PC-3 (cell line): ENCODE data around the gene MET. TPM values are rescaled to one million over a fixed set of nuclear protein-coding genes. Genes with fewer than 3 reads are reported as not detected.

Experiments used
- ATAC-seq: fragments of 200-7000 bp; cut with Tn5 transposase; 2 replicates; pipeline ENCODE4 v1.9.1; 2020; ENCODE audit warnings: mild to moderate bottlenecking, moderate library complexity
- BruUV-seq: library from RNA; stranded (reverse); fragments of 400-500 nt; replicated peaks from 2 replicates; lab custom pipeline; 2021; lab: Mats Ljungman, UMichigan
- CTCF ChIA-PET: fragments of 300-600 bp; sonication (Branson Sonifier 250); formaldehyde crosslinking; loops from one replicate; lab custom pipeline; 2022; ENCODE audit warnings: antibody characterized with exemption; lab: Charles Lee
- POLR2A ChIA-PET: fragments of 300-600 bp; sonication (Branson Sonifier 250); formaldehyde crosslinking; loops from one replicate; lab custom pipeline; 2022; ENCODE audit warnings: antibody characterized with exemption; ENCODE audit not compliant: unreplicated experiment; lab: Charles Lee
- DNase-seq: peaks from one replicate; pipeline ENCODE4 v3.0.0-alpha.2; 2015
- H2AFZ ChIP-seq: fragments of 300-600 bp; sonication (generic); 2 replicates; pipeline ENCODE4 v1.6.0; 2016; ENCODE audit warnings: antibody characterized with exemption, low read length
- H3F3A ChIP-seq: fragments of 300-600 bp; sonication (generic); one replicate; pipeline ENCODE4 v1.6.0; 2017; ENCODE audit warnings: antibody characterized with exemption, low read length, control low read depth, mild to moderate bottlenecking; ENCODE audit not compliant: unreplicated experiment
- H3K27ac ChIP-seq: fragments of 300-600 bp; sonication (generic); 2 replicates; pipeline ENCODE4 v1.5.1; 2016; ENCODE audit warnings: mild to moderate bottlenecking, low read length
- H3K27me3 ChIP-seq: fragments of 300-600 bp; sonication (generic); 2 replicates; pipeline ENCODE4 v1.6.1; 2016; ENCODE audit warnings: low read length, mixed read lengths
- H3K36me3 ChIP-seq: fragments of 300-600 bp; sonication (generic); 2 replicates; pipeline ENCODE4 v1.6.1; 2016; ENCODE audit warnings: low read depth, mixed run types, low read length, mixed read lengths
- H3K4me1 ChIP-seq: fragments of 300-600 bp; sonication (generic); 2 replicates; pipeline ENCODE4 v1.5.1; 2016; ENCODE audit warnings: low read length; ENCODE audit not compliant: insufficient read depth
- H3K4me2 ChIP-seq: fragments of 300-600 bp; sonication (generic); 2 replicates; pipeline ENCODE4 v1.6.0; 2016; ENCODE audit warnings: low read length
- H3K4me3 ChIP-seq: fragments of 300-600 bp; sonication (generic); 2 replicates; pipeline ENCODE4 v1.5.1; 2016; ENCODE audit warnings: mild to moderate bottlenecking, low read length, mixed read lengths
- H3K79me2 ChIP-seq: fragments of 300-600 bp; sonication (generic); 2 replicates; pipeline ENCODE4 v1.6.1; 2017; ENCODE audit warnings: low read length, mixed read lengths
- H3K9ac ChIP-seq: fragments of 300-600 bp; sonication (generic); 2 replicates; pipeline ENCODE4 v1.6.0; 2016; ENCODE audit warnings: mild to moderate bottlenecking, low read length
- H3K9me2 ChIP-seq: fragments of 300-600 bp; sonication (generic); replicated peaks from 2 replicates; pipeline ENCODE4 v1.6.1; 2016; ENCODE audit warnings: mixed run types, low read length, mixed read lengths
- H3K9me3 ChIP-seq: fragments of 300-600 bp; sonication (generic); 2 replicates; pipeline ENCODE4 v1.6.1; 2016; ENCODE audit warnings: low read length, mixed read lengths
- H4K20me1 ChIP-seq: fragments of 300-600 bp; sonication (generic); 2 replicates; pipeline ENCODE4 v1.6.1; 2016; ENCODE audit warnings: low read length, mixed read lengths
- EZH2 ChIP-seq: fragments of 300-600 bp; sonication (generic); IDR thresholded peaks from one replicate; pipeline ENCODE4 v1.6.1; 2017; ENCODE audit warnings: antibody characterized with exemption, mild to moderate bottlenecking, low read length; ENCODE audit not compliant: unreplicated experiment
- EZH2phosphoT487 ChIP-seq: fragments of 300-600 bp; sonication (generic); IDR thresholded peaks from 2 replicates; pipeline ENCODE4 v1.6.1; 2018; ENCODE audit warnings: mild to moderate bottlenecking, antibody characterized with exemption, low read length, borderline replicate concordance
- intact Hi-C: fragments of 100-400 bp; cut with micrococcal nuclease; formaldehyde crosslinking; loops from 2 replicates; pipeline ENCODE4 v1.9.0; 2023
- total RNA-seq: library from RNA; depleted of rRNA; stranded (reverse); fragments of >200 nt; gene quantifications from 2 replicates; pipeline ENCODE4 v1.2.3, GENCODE V29; 2014
- TF ChIP-seq, protein P1 (sequence below): fragments of 300-600 bp; sonication (generic); conservative IDR thresholded peaks from 2 replicates; pipeline ENCODE4 v1.5.1; 2017; ENCODE audit warnings: antibody characterized with exemption, low read depth, mild to moderate bottlenecking, low read length

MET gene
- total RNA-seq, 1 experiment from 2014 or later, result 118 TPM

DNA sequence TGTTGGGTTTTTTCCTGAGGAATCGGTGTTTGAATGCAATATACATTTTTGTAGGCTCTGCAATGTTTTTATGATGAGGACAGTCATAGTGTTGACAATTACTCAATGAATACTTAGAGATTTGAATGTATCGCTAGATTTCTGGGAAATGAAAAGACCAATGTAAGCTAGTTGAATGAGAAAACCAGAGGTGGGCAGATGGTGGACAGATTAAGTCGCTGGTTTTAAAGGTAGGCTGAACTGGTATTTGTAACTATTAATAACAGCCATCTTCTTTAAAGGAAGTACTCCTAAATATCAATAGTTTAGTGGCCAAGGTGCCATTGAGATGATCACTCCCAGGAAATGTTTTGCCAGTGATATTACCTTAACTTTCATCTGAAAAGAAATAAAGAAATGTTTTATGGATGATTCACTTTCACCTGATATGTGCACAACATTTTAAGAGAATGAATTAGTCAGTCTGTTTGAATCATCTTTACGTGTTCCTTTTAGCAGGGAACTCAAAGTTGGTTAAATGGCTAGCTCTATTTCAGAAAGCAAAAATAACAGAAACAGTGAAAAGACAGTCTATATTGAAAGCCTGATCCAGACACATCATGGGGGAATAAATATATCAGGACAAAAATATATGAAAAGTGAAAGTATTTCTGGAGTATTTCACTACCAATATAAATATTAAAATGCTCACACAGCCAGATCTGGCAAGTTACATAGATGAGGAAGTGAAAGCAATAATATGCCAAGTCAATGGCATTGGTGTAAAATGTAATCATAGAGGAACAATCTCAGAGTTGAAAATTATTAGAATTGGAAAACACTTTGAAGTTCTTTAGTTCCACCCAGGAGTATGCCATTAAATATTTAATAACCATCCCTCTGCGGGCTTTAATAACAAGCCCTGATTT is 20.7 kb downstream of the MET start:
- ChIA-PET POLR2A (interaction anchor here (0.6 kb wide), 3 partner anchors 38 to 480 kb away, joined by 4 to 5 read pairs (median 4); no protein-coding TSS in a partner anchor), CTCF (interaction anchor here (0.6 kb wide), 1 partner anchor 119 kb away, joined by 3 read pairs; no protein-coding TSS in a partner anchor)
- no peaks in the 10 kb centered on the region for H3K9me2 ChIP-seq
- no peaks in the 10 kb centered on the region for H3K27me3 ChIP-seq
- H3K79me2 ChIP-seq, result peaks cover 88% of the 10 kb centered on the region
- BruUV-seq, result TSS peak; percentile 57
- peaks cover 29% of the 10 kb centered on the region for H3F3A ChIP-seq
- peaks cover 64% of the 10 kb centered on the region for H3K4me1 ChIP-seq
- TF ChIP-seq EZH2phosphoT487 (no peak), EZH2 (no peak)
- TF ChIP-seq, protein P1, sequence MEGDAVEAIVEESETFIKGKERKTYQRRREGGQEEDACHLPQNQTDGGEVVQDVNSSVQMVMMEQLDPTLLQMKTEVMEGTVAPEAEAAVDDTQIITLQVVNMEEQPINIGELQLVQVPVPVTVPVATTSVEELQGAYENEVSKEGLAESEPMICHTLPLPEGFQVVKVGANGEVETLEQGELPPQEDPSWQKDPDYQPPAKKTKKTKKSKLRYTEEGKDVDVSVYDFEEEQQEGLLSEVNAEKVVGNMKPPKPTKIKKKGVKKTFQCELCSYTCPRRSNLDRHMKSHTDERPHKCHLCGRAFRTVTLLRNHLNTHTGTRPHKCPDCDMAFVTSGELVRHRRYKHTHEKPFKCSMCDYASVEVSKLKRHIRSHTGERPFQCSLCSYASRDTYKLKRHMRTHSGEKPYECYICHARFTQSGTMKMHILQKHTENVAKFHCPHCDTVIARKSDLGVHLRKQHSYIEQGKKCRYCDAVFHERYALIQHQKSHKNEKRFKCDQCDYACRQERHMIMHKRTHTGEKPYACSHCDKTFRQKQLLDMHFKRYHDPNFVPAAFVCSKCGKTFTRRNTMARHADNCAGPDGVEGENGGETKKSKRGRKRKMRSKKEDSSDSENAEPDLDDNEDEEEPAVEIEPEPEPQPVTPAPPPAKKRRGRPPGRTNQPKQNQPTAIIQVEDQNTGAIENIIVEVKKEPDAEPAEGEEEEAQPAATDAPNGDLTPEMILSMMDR, result no peak
- intact Hi-C loops, result loop anchor here (1.0 kb wide), 4 partner anchors 18 to 85 kb away; no protein-coding TSS in a partner anchor
- H3K36me3 ChIP-seq, result peaks cover 37% of the 10 kb centered on the region
- H4K20me1 ChIP-seq, result no peaks in the 10 kb centered on the region
- peak overlapping the region; percentile 70 for H3K4me2 ChIP-seq
- peak overlapping the region; percentile 89 for H3K27ac ChIP-seq
- ATAC-seq (peak; percentile 52), DNase-seq (peak; percentile 85)
- peak overlapping the region; percentile 34 for H3K4me3 ChIP-seq
- peak overlapping the region; percentile 55 for H3K9ac ChIP-seq
- no peak overlapping the region for H2AFZ ChIP-seq
- H3K9me3 ChIP-seq, result no peaks in the 10 kb centered on the region

DNA sequence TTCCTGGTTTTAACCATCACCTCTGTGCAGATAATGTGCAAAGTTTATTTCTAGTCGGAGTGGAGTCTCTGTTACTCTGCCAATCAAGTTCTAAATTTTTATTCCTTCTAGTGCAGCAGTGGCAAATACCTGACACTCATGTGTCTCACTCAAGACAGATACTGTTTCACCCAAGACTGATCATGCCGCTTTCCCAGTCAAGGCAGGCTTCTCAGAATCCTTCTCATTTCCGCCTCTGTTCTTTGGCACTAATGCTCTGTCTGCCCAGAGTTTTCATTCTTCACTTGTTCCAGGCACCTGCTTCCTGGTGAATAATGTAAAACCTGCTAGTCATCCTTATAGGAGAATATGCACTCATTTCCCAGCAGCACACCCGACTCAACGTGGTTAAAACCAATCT is 24.7 kb downstream of the MET start:
- H2AFZ ChIP-seq, result no peak overlapping the region
- H3F3A ChIP-seq, result peaks cover 15% of the 10 kb centered on the region
- H3K36me3 ChIP-seq, result peaks cover 68% of the 10 kb centered on the region
- ATAC-seq, result no peak
- intact Hi-C loops, result no loop called here
- H3K27me3 ChIP-seq, result no peaks in the 10 kb centered on the region
- H3K4me3 ChIP-seq, result no peak overlapping the region
- H3K9me2 ChIP-seq, result no peaks in the 10 kb centered on the region
- TF ChIP-seq, protein P1, result no peak
- TF ChIP-seq EZH2phosphoT487 (no peak), EZH2 (no peak)
- H3K4me2 ChIP-seq, result no peak overlapping the region
- peaks cover 43% of the 10 kb centered on the region for H3K4me1 ChIP-seq
- H3K9me3 ChIP-seq, result no peaks in the 10 kb centered on the region
- no peaks in the 10 kb centered on the region for H4K20me1 ChIP-seq
- no peak for DNase-seq
- no peak overlapping the region for H3K27ac ChIP-seq
- CTCF ChIA-PET, result no interaction called here
- BruUV-seq, result no TSS peak
- no peak overlapping the region for H3K9ac ChIP-seq
- POLR2A ChIA-PET, result no interaction called here
- peaks cover 91% of the 10 kb centered on the region for H3K79me2 ChIP-seq

DNA sequence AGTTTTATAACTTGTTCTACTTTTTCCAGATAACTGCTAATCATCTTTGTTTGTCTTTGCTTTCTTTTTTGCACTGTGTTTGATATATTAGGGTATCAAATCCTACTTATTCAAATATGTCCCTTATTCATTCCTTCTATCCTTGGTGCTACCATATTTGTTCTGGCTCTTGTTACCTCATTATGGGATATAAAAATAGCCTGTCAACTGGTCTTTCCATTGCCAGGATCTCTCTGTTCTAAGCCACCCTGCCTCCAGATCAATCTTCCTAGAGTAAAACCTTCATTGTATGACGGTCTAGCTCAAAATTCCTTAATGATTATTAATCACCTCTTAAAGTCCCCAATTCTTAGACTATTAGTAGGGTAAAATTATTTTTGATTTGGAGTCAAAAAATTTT is 25.2 kb downstream of the MET start:
- Histone ChIP-seq H3K9ac (no peak overlapping the region), H4K20me1 (no peaks in the 10 kb centered on the region), H3K4me1 (peaks cover 43% of the 10 kb centered on the region), H3K79me2 (peaks cover 94% of the 10 kb centered on the region), H2AFZ (no peak overlapping the region), H3K9me2 (no peaks in the 10 kb centered on the region), H3K36me3 (peaks cover 70% of the 10 kb centered on the region), H3F3A (peaks cover 11% of the 10 kb centered on the region), H3K9me3 (no peaks in the 10 kb centered on the region), H3K4me2 (no peak overlapping the region), H3K4me3 (no peak overlapping the region), H3K27ac (no peak overlapping the region), H3K27me3 (no peaks in the 10 kb centered on the region)
- ChIA-PET CTCF (no interaction called here), POLR2A (no interaction called here)
- BruUV-seq, result no TSS peak
- intact Hi-C loops, result no loop called here
- TF ChIP-seq, protein P1, result no peak
- TF ChIP-seq EZH2phosphoT487, result no peak
- no peak for TF ChIP-seq EZH2
- no peak for ATAC-seq
- DNase-seq, result no peak
